ENCODE measurements around the gene PSMA5.
"Not testable (repeated sequence)": the region's sequence is repeated elsewhere in the genome, so short reads cannot be mapped to it uniquely, and the experiment has no call there.

Gene PSMA5

DNA sequence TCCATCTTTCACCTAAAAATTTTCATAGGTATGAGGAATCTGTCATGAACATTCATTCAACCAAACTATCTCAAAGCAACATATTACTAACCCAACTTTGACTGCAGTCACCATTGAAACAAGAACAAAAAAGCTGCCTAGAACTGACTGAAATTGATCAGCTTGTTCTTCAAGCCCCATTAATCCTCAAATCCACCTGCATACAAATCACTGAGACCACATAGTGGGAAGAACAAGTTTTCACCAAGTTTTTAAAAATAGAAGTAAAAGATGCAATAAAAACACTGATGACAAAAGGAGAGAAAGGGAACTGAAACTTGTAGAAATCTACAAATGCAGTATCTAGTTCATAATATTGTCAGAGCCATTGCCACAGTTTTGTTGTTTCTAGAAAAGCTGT, 34.6 kb downstream of the PSMA5 start:
- no peak for DNase-seq

- DNase-seq = no peak
Measured at GRCh38 chr1:109391157-109391556, 35.1 kb downstream of the PSMA5 start.

- no peak for DNase-seq
Measured at GRCh38 chr1:109389638-109390341, 36.5 kb downstream of the PSMA5 start.

GRCh38 chr1:109388884-109389637, 37.2 kb downstream of the PSMA5 start:
- no peak for DNase-seq

GRCh38 chr1:109388208-109388711, 38.0 kb downstream of the PSMA5 start:
- DNase-seq = no peak

- no peak for DNase-seq
Measured at GRCh38 chr1:109386054-109386717, 40.1 kb downstream of the PSMA5 start.

- no peak for DNase-seq
Measured at GRCh38 chr1:109385417-109385816, 40.8 kb downstream of the PSMA5 start.

DNA sequence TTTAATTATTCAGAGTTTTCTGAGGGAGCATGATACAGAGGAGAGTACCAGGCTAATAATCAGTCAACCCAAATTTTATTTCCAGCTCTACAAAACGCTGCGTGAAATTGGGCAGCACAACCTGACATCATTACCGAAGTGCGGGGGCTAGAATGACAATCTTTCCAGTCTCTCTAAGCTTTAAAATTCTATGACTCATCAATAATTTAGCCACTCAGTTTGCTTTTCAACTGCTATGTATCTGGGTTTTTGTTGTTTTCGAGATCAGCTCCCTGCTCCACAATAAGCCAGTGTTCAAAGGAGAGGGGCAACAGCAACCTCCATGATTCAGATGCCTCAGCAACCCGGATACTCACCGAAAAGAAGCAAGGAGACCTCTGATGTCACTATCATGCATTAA, 42.4 kb downstream of the PSMA5 start:
- no peak for DNase-seq

- DNase-seq = no peak
Measured at GRCh38 chr1:109383087-109383779, 43.0 kb downstream of the PSMA5 start.

GRCh38 chr1:109381573-109381972, 44.7 kb downstream of the PSMA5 start:
- DNase-seq = no peak

DNA sequence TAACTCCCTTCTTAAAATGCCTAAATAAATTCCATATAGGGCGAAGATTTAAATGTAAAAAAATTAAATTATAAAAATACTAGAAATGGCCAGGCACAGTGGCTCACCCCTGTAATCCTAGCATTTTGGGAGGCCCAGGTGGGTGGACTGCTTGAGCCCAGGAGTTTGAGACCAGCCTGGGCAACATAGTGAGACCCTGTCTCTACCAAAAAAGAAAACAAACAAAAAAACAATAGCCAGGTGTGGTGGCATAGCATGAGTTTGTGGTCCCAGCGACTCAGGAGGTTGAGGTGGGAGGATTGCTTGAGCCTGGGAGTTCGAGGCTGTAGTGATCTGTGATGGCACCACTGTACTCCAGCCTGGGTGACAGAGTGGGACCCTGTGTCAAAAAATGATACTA, 46.3 kb downstream of the PSMA5 start:
- no peak for DNase-seq

DNA sequence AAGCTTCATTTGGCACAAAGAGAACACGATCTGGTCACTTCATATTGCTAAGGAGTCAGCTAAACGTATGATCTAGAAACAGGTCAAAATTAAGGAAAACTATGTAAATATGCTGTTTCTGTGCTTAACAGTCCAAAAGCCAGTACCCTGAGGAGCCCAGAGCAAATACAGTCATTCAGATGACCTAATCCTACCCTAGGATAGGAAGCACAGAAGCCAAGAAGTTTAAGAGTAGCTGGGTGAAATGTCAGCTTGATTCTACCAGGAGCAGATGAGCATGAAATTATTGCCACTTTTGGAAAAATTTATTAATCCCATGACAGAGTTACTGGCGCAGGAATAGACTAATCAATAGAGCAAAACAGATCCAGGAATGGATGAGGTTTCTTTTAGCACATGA, 46.8 kb downstream of the PSMA5 start:
- no peak for DNase-seq

GRCh38 chr1:109377698-109378097, 48.5 kb downstream of the PSMA5 start:
- DNase-seq = no peak

DNA sequence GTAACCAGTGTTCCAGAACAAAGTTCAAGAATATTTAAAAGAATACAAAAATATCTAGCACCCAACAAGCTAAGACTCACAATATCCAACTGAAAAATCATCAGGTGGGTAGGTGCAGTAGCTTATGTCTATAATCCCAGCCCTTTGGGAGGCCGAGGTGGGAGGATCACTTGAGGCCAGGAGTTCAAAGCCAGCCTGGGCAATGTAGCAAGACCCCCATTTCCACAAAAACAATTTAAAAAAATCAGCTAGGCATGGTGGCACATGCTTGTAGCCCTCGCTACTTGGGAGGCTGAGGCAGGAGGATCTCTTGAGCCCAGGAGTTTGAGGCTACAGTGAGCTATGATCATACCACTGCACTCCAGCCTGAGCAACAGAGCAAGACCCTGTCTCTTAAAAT, 52.6 kb downstream of the PSMA5 start:
- not testable (repeated sequence) for DNase-seq

- DNase-seq = no peak
Measured at GRCh38 chr1:109373126-109373525, 53.1 kb downstream of the PSMA5 start.

- no peak for DNase-seq
Measured at GRCh38 chr1:109372281-109372680, 54.0 kb downstream of the PSMA5 start.

GRCh38 chr1:109371341-109371739, 54.9 kb downstream of the PSMA5 start:
- DNase-seq = no peak

DNA sequence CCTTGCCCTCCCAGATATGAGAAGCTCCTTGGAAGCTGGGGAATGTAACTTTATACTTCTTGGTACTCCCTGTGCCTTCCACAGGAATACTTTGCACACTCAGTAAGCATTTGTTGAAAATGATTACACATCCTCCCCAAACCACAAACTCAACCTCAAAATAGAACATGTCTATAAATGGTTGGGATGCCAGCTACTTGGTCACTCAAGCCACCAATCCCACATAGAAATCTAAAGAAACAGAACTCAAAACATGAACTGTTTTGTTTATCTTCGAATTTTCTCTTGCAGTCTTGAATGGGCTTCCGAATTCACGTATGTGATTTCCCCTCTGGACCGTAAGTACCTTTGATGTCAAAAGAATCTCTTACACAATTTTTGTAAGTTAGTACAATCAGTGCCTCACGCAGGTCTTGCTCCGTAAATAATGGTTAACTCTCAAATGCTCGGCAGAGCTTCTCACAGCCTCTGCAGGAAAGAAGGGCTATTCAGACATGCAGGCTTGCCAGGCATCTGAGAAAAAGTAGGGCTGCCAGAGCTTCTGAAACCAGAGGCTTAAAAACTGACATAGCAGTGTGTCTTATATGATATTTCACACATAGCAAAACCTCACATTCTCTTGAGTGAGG, 55.4 kb downstream of the PSMA5 start:
- no peak for DNase-seq

DNA sequence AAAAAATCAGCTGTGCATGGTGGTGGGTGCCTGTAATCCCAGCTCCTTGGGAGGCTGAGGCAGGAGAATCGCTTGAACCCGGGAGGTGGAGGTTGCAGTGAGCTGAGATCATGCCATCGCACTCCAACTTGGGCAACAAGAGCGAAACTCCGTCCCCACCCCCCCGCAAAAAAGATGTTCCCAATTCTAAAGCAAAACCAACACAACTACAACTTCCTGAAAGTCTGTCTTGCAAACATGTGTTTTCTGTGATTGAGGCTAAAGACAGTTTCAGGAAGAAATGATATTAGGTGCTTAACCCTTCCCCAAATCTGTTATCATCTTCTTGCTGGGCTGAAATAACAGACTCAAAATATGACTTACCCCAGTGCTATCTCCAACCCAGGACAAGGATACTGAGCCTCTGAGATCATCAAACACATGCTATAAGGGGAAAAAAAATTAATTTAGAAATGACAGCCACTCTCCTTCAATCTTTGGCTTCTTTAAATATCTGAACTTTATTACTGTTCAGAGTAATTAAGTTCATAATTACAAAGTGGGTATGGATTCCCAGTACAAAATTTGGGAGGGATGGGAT, 57.0 kb downstream of the PSMA5 start:
- DNase-seq = no peak

DNA sequence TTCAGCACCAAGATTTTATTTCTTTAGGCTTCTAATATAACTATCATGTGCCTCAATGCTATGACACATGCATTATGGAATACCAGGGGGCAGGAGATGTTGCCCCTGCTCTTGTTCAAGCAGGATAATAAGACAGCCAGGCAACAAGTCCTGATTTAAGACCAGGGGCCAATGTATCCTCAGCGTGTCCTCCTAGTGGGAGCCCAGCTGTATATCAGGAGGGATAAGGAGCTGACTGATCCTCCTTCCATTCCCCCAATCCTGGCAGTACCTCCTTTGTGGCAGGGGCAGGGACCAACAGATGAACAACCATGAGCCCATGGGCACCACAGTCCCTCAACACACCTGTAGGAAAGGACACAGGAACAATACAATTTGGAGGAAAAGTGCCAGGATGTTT, 57.8 kb downstream of the PSMA5 start:
- DNase-seq = no peak

DNA sequence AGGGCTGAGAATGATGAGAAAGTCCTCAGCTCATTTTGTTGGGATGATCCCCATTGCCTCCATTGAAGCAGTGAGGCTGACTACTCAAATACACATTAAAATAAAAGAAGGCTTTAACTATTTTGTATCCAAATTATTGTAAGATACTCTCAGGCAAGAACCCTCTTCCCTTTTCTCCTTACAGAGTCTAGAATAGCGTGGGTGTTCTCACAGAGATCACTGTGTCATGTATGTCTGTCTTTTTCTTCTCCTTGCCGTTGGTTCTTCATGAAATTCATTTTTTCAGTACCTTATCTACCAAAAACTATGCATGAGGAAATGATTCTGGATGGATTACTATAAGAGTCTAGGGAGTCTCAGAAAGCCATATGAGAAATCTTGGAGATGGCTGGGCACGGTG, 58.6 kb downstream of the PSMA5 start:
- DNase-seq = no peak

DNA sequence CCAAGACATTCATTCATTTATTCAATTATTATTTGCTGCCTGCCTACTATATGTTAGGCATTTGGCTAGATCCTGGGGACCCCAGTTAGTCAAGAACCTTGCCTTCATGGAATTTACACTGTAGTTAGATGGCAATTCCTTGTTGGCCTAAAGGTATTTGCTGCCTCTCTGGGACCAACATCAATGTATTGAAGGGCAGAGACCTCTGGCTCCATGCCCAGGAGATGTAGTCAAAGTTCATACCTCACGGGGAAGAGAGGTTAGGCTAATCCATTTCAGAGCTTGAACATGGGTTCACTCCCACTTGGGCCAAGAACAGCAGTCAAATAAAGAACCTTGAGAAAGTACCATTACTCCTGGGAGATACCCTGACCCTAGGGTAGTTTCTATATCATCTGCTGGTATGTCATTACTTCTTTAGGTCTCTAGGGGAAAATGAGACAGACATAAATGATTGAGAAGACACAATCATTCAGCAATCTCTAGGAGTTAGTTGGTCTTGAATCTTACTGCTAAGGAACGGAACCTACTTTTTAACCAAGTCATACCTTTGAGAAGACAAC, 60.5 kb downstream of the PSMA5 start:
- DNase-seq = no peak
